GM12878 (cell line): Measurements from ENCODE around the gene SLC12A3. TPM values are rescaled to one million over a fixed set of nuclear protein-coding genes. Genes with fewer than 3 reads are reported as not detected.

ENCODE experiments used
- ATF2 ChIP-seq: IDR thresholded peaks from 2 replicates; pipeline ENCODE4 v1.6.1; 2012; ENCODE audit warnings: low read length, inconsistent platforms
- BACH1 ChIP-seq: fragments of 450-650 bp; IDR thresholded peaks from 2 replicates; pipeline ENCODE4 v1.6.1; 2017; ENCODE audit warnings: mild to moderate bottlenecking, borderline replicate concordance
- CREB1 ChIP-seq: IDR thresholded peaks from 2 replicates; pipeline ENCODE4 v1.6.1; 2012; ENCODE audit warnings: low read depth, mild to moderate bottlenecking, inconsistent platforms
- CREM ChIP-seq: IDR thresholded peaks from 2 replicates; pipeline ENCODE4 v1.6.1; 2014; ENCODE audit warnings: antibody characterized with exemption, low read depth
- IRF4 ChIP-seq: IDR thresholded peaks from 2 replicates; pipeline ENCODE4 v1.6.1; 2011; ENCODE audit warnings: low read depth, low read length
- IRF5 ChIP-seq: fragments of 450-650 bp; IDR thresholded peaks from 2 replicates; pipeline ENCODE4 v1.6.1; 2017; ENCODE audit warnings: borderline replicate concordance
- MTA2 ChIP-seq: fragments of 450-650 bp; IDR thresholded peaks from 2 replicates; pipeline ENCODE4 v1.6.1; 2016; ENCODE audit warnings: low read depth, mild to moderate bottlenecking, moderate library complexity
- MYC ChIP-seq: IDR thresholded peaks from 2 replicates; pipeline ENCODE4 v1.6.1; 2011; ENCODE audit warnings: mild to moderate bottlenecking, low read length, moderate library complexity, inconsistent platforms; ENCODE audit not compliant: insufficient read depth, insufficient replicate concordance, insufficient read length, severe bottlenecking
- NFYA ChIP-seq: IDR thresholded peaks from 2 replicates; pipeline ENCODE4 v1.6.1; 2011; ENCODE audit warnings: low read depth, mild to moderate bottlenecking, low read length, improper control_type of control experiment, borderline replicate concordance
- NFYB ChIP-seq: IDR thresholded peaks from 2 replicates; pipeline ENCODE4 v1.6.1; 2011; ENCODE audit warnings: low read depth, mild to moderate bottlenecking, low read length, improper control_type of control experiment, moderate library complexity; ENCODE audit not compliant: insufficient read depth
- PBX3 ChIP-seq: IDR thresholded peaks from 2 replicates; pipeline ENCODE4 v1.6.1; 2011; ENCODE audit warnings: mild to moderate bottlenecking, low read depth, low read length, moderate library complexity; ENCODE audit not compliant: insufficient replicate concordance
- PML ChIP-seq: IDR thresholded peaks from 2 replicates; pipeline ENCODE4 v1.6.1; 2012; ENCODE audit warnings: low read length, inconsistent platforms
- REST ChIP-seq: IDR thresholded peaks from 2 replicates; pipeline ENCODE4 v1.6.1; 2012; ENCODE audit warnings: mild to moderate bottlenecking, low read depth, low read length
- SREBF2 ChIP-seq: IDR thresholded peaks from 2 replicates; pipeline ENCODE4 v1.6.1; 2012; ENCODE audit warnings: mild to moderate bottlenecking, low read length
- ZNF217 ChIP-seq: fragments of 450-650 bp; IDR thresholded peaks from 2 replicates; pipeline ENCODE4 v1.6.1; 2017; ENCODE audit warnings: antibody characterized with exemption, mild to moderate bottlenecking
- ZNF274 ChIP-seq: IDR thresholded peaks from one replicate; pipeline ENCODE4 v1.8.0; 2011; ENCODE audit not compliant: insufficient read length, insufficient read depth
- polyA plus RNA-seq, 11 experiments: library from polyadenylated mRNA; depleted of rRNA in 4 of 11; unstranded in 6 of 11; stranded (reverse) in 5 of 11; fragments of >200 nt; fragmentation: Nextera tagmentation in 4 of 11; fragmentation: Illumina TruSeq in 1 of 11; extraction: Ambion mirVana in 4 of 11; extraction: Trizol in 1 of 11; gene quantifications; 1 replicate in 1 of 11; 2 replicates in 10 of 11; pipeline versions ENCODE4 v1.2.1 to v1.2.3, GENCODE V29; 2011 to 2016; ENCODE audit warnings: inconsistent platforms in 2 of 11, missing spikeins in 2 of 11, low read depth in 1 of 11
- total RNA-seq, 4 experiments: library from RNA; depleted of rRNA in 3 of 4; stranded (reverse); fragments of >200 nt in 3 of 4; fragmentation: Illumina TruSeq in 1 of 4; extraction: Trizol in 1 of 4; gene quantifications; 2 replicates each; pipeline versions ENCODE4 v1.2.1 to v1.2.3, GENCODE V29; 2013 to 2021
- TF ChIP-seq, protein P1 (sequence below): fragments of 450-650 bp; IDR thresholded peaks from 2 replicates; pipeline ENCODE4 v1.6.1; 2014; ENCODE audit warnings: mild to moderate bottlenecking
- TF ChIP-seq, protein P2 (sequence below): fragments of 150-350 bp; IDR thresholded peaks from 2 replicates; pipeline ENCODE4 v1.6.1; 2014; ENCODE audit warnings: mild to moderate bottlenecking, low read depth, low read length
- TF ChIP-seq, protein P3 (sequence below): IDR thresholded peaks from 2 replicates; pipeline ENCODE4 v1.6.1; 2012; ENCODE audit warnings: low read depth, low read length, improper control_type of control experiment

SLC12A3 gene
- total and polyA plus RNA-seq, 10 of the 15 experiments (the other 5 are each of a cell fraction or from before 2014, with no cell fraction given), result 0.05 to 6.3 (median 3.1) TPM

DNA sequence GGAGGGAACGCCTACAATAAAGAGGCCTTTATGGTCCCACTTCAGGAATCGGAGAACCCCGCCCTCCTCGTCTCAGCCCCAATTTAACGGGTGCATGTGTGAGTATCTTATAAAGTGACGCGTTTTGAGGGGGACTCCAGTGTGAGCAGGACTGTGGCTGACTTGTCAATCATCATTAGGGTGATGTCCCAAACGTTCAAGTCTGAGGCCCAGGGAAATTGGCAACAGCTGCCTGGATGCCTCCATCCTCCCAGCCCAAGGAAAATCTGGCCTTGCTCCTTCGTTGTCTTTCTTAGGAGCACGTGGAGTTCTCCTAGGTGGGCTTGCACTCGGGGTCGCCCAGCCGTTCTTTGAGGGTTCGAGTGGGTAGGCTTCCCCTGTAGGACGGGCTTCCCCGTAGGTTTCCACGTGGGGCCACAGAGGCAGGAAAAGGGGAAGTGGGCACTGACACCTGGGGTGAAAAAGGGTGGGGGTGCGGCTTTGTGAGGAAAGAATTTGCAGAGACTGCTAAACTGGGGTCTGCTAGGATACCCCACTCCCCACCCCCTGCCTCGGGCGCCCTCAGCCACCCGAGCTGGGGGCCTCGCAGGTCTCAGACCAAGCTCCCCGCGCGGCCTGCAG is 66.4 kb downstream of the SLC12A3 start (continued):
- TF ChIP-seq MYC (no peak), CREM (no peak; the same call in 1 of the 2 replicates), IRF5 (no peak), ZNF217 (peak; percentile 57; the same call in 1 of the 2 replicates), BACH1 (peak; percentile 73), MTA2 (peak; percentile 89), PML (no peak), PBX3 (peak; percentile 76), NFYB (no peak), IRF4 (peak; percentile 73; the same call in 1 of the 2 replicates), SREBF2 (no peak), CREB1 (peak; percentile 63; the same call in 1 of the 2 replicates), ATF2 (no peak), REST (no peak), NFYA (no peak), ZNF274 (no peak)
- TF ChIP-seq, protein P1, sequence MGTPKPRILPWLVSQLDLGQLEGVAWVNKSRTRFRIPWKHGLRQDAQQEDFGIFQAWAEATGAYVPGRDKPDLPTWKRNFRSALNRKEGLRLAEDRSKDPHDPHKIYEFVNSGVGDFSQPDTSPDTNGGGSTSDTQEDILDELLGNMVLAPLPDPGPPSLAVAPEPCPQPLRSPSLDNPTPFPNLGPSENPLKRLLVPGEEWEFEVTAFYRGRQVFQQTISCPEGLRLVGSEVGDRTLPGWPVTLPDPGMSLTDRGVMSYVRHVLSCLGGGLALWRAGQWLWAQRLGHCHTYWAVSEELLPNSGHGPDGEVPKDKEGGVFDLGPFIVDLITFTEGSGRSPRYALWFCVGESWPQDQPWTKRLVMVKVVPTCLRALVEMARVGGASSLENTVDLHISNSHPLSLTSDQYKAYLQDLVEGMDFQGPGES, result no peak
- TF ChIP-seq, protein P2, sequence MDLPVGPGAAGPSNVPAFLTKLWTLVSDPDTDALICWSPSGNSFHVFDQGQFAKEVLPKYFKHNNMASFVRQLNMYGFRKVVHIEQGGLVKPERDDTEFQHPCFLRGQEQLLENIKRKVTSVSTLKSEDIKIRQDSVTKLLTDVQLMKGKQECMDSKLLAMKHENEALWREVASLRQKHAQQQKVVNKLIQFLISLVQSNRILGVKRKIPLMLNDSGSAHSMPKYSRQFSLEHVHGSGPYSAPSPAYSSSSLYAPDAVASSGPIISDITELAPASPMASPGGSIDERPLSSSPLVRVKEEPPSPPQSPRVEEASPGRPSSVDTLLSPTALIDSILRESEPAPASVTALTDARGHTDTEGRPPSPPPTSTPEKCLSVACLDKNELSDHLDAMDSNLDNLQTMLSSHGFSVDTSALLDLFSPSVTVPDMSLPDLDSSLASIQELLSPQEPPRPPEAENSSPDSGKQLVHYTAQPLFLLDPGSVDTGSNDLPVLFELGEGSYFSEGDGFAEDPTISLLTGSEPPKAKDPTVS, result no peak
- TF ChIP-seq, protein P3, sequence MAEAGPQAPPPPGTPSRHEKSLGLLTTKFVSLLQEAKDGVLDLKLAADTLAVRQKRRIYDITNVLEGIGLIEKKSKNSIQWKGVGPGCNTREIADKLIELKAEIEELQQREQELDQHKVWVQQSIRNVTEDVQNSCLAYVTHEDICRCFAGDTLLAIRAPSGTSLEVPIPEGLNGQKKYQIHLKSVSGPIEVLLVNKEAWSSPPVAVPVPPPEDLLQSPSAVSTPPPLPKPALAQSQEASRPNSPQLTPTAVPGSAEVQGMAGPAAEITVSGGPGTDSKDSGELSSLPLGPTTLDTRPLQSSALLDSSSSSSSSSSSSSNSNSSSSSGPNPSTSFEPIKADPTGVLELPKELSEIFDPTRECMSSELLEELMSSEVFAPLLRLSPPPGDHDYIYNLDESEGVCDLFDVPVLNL, result no peak
